ENCODE data around the gene DNASE1L1.

DNA sequence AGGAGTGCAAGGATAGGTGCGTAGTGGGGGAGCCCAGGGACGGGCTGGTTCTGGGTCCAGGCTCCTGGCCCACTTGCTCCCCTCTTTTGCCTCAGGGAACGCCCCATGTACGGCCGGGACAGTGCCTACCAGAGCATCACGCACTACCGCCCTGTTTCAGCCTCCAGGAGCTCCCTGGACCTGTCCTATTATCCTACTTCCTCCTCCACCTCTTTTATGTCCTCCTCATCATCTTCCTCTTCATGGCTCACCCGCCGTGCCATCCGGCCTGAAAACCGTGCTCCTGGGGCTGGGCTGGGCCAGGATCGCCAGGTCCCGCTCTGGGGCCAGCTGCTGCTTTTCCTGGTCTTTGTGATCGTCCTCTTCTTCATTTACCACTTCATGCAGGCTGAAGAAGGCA, 28.3 kb downstream of the DNASE1L1 start:
- TF ChIP-seq, protein P1, sequence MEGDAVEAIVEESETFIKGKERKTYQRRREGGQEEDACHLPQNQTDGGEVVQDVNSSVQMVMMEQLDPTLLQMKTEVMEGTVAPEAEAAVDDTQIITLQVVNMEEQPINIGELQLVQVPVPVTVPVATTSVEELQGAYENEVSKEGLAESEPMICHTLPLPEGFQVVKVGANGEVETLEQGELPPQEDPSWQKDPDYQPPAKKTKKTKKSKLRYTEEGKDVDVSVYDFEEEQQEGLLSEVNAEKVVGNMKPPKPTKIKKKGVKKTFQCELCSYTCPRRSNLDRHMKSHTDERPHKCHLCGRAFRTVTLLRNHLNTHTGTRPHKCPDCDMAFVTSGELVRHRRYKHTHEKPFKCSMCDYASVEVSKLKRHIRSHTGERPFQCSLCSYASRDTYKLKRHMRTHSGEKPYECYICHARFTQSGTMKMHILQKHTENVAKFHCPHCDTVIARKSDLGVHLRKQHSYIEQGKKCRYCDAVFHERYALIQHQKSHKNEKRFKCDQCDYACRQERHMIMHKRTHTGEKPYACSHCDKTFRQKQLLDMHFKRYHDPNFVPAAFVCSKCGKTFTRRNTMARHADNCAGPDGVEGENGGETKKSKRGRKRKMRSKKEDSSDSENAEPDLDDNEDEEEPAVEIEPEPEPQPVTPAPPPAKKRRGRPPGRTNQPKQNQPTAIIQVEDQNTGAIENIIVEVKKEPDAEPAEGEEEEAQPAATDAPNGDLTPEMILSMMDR (IDR thresholded peaks at IDR 0.05), result no peak
- no peak for TF ChIP-seq POLR2A (IDR thresholded peaks at IDR 0.05)

Measured in esophagus squamous epithelium (tissue), 4 donors.